ENCODE data around the gene SPATS2.
"Not testable (repeated sequence)": the region's sequence is repeated elsewhere in the genome, so short reads cannot be mapped to it uniquely, and the experiment has no call there.

Gene SPATS2

GRCh38 chr12:49367381-49368239 is at the start of gene SPATS2:
SPATS2 (plus strand) TSS chr12:49367462; CDS start chr12:49461013, 93,551 bp downstream.
- Mint-ChIP-seq H3K9me3 (no peaks in the 10 kb centered on the region), H3K27ac (peak within 1 kb of the TSS; percentile 90), H3K4me1 (peaks cover 36% of the 10 kb centered on the region), H3K4me3 (peak within 1 kb of the TSS; percentile 86), H3K27me3 (no peaks in the 10 kb centered on the region), H3K36me3 (ENCODE audit: low read depth) (peaks cover 2% of the 10 kb centered on the region)
- ATAC-seq (no peak), DNase-seq (no peak)

- H3K27me3 Mint-ChIP-seq, H3K9me3 Mint-ChIP-seq, DNase-seq, ATAC-seq, H3K27ac Mint-ChIP-seq: not testable (repeated sequence)
- H3K36me3 Mint-ChIP-seq (ENCODE audit: low read depth): peaks cover 11% of the 10 kb centered on the region
- peaks cover 17% of the 10 kb centered on the region for H3K4me1 Mint-ChIP-seq
- peak overlapping the region; percentile 21 for H3K4me3 Mint-ChIP-seq
Measured at GRCh38 chr12:49320411-49321103, 46.7 kb upstream of the SPATS2 start.

- Mint-ChIP-seq H3K36me3 (ENCODE audit: low read depth) (peaks cover 15% of the 10 kb centered on the region), H3K4me1 (peaks cover 17% of the 10 kb centered on the region), H3K4me3 (peak overlapping the region; percentile 100), H3K27me3 (no peaks in the 10 kb centered on the region), H3K27ac (peak overlapping the region; percentile 96), H3K9me3 (no peaks in the 10 kb centered on the region)
- ATAC-seq (no peak), DNase-seq (no peak)
Measured at GRCh38 chr12:49322367-49322707, 44.9 kb upstream of the SPATS2 start.

DNA sequence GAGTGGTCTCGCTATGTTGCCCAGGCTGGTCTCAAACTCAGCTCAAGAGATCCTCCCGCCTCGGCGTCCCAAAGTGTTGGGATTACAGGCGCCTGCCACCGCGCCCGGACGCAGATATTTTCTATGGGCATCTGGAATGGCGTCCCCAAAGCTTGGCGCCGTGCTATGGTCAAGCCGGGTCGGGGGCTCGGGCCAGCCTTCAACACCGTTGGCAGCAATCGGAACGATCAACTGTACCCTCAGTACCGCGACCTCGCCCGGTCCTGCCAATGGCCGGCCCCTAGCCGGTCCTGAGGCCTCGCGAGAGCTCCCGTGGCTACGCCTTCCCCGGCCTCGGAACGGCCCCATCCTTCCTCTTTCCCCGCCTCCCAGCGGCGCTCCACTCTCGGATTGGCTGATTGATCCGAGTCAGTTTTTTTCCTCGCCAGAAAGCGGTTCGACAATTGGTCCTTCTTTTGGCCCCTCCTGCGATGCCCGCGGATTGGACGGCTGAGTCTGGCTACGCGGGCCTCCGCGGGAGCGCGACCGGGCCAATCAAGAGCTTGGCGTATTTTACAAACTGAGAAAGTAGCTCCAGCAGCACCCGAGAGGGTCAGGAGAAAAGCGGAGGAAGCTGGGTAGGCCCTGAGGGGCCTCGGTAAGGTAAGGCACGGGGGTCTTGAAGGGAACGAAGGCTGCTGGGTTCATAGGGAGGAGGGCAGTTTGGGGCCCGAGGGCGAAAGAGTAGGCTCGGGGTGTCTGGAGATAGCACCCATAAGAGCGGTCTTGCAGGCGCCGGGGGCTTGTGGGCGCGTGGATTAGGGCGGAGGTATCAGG is 44.3 kb upstream of the SPATS2 start, which contains the start of gene TROAP:
Gene TROAP (plus strand): TSS at position 548 of the 816 bp plus-strand sequence. CDS start 354 bp downstream, outside the sequence.
- peak within 1 kb of the TSS; percentile 96 for H3K27ac Mint-ChIP-seq
- H3K27me3 Mint-ChIP-seq: no peaks in the 10 kb centered on the region
- H3K4me3 Mint-ChIP-seq: peak within 1 kb of the TSS; percentile 100
- peaks cover 20% of the 10 kb centered on the region for H3K36me3 Mint-ChIP-seq (ENCODE audit: low read depth)
- peak; percentile 95 for DNase-seq
- peak; percentile 97 for ATAC-seq
- peaks cover 17% of the 10 kb centered on the region for H3K4me1 Mint-ChIP-seq
- H3K9me3 Mint-ChIP-seq: no peaks in the 10 kb centered on the region

GRCh38 chr12:49323524-49324097 is 43.7 kb upstream of the SPATS2 start:
- peak overlapping the region; percentile 96 for H3K27ac Mint-ChIP-seq
- ATAC-seq (no peak), DNase-seq (no peak)
- no peaks in the 10 kb centered on the region for H3K27me3 Mint-ChIP-seq
- peaks cover 17% of the 10 kb centered on the region for H3K4me1 Mint-ChIP-seq
- peak overlapping the region; percentile 100 for H3K4me3 Mint-ChIP-seq
- no peaks in the 10 kb centered on the region for H3K9me3 Mint-ChIP-seq
- H3K36me3 Mint-ChIP-seq (ENCODE audit: low read depth): peaks cover 21% of the 10 kb centered on the region

GRCh38 chr12:49325606-49326005 is 41.7 kb upstream of the SPATS2 start:
- peaks cover 17% of the 10 kb centered on the region for H3K4me1 Mint-ChIP-seq

DNA sequence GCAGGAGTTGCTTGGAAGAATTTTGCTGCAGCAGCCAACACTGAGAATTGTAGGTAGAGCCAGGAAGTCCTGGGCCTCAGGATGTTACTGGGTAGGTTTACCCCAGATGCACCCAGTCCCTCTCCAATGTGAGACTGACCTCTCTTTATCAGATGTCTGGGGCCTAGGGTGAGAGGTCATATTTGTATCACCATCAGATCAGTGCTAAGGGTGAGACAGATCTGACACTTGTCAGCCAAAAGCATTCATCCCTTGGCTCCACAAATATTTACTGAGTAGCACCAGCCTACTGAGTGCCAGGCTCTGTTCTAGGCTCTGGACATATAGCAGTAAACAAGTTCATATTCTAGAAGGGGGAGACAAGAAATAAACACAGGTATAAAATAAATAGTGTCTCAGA is 39.9 kb upstream of the SPATS2 start:
- no peaks in the 10 kb centered on the region for H3K9me3 Mint-ChIP-seq
- no peak for DNase-seq

More at GRCh38 chr12:49325606-49326005, 41.7 kb upstream of the SPATS2 start:
- Mint-ChIP-seq H3K27ac (no peak overlapping the region), H3K9me3 (no peaks in the 10 kb centered on the region), H3K4me3 (no peak overlapping the region), H3K36me3 (ENCODE audit: low read depth) (peaks cover 29% of the 10 kb centered on the region), H3K27me3 (no peaks in the 10 kb centered on the region)
- DNase-seq: no peak
- no peak for ATAC-seq

DNA sequence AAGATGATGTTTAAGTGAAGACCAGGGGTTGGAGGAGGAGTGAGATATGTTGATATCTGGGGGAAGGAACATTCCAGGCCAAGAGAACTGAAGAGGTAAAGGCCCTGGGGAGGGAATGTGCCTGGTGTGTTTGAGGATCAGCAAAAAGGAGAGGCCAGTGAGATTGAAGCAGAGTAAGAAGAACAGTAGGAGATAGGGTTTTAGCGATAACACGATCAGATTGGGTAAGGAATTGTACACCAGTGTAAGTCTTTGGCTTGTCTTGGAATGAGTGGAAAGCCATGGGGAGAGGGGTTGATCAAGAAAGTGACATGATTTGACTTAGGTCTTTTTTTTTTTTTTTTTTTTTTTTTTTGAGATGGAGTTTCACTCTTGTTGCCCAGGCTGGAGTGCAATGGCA is 39.4 kb upstream of the SPATS2 start:
- DNase-seq (no peak), ATAC-seq (no peak)
- Mint-ChIP-seq H3K36me3 (ENCODE audit: low read depth) (peaks cover 41% of the 10 kb centered on the region), H3K27me3 (peaks cover 14% of the 10 kb centered on the region), H3K27ac (no peak overlapping the region), H3K4me3 (no peak overlapping the region), H3K9me3 (no peaks in the 10 kb centered on the region), H3K4me1 (peaks cover 8% of the 10 kb centered on the region)

More for the DNA sequence above, 39.9 kb upstream of the SPATS2 start:
- peaks cover 41% of the 10 kb centered on the region for H3K36me3 Mint-ChIP-seq (ENCODE audit: low read depth)
- H3K4me3 Mint-ChIP-seq: no peak overlapping the region
- H3K27me3 Mint-ChIP-seq: peaks cover 9% of the 10 kb centered on the region
- no peak for ATAC-seq
- H3K27ac Mint-ChIP-seq: no peak overlapping the region
- H3K4me1 Mint-ChIP-seq: peaks cover 9% of the 10 kb centered on the region

DNA sequence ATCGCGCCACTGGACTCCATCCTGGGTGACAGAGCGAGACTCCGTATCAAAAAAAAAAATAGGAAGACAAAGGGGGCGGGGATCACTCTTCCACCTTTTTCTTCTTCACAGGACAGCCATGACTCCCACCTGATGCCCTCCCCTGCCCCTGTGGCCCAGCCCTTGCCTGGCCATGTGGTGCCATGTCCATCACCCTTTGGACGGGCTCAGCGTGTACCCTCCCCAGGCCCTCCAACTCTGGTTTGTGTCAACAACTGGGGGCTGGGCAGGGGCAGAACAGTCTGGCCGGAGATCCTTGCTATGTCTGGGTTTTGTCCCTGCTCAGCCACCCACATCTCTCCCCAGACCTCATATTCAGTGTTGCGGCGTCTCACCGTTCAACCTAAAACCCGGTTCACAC is 38.4 kb upstream of the SPATS2 start:
- Mint-ChIP-seq H3K27me3 (peaks cover 20% of the 10 kb centered on the region), H3K4me3 (no peak overlapping the region), H3K27ac (no peak overlapping the region), H3K9me3 (no peaks in the 10 kb centered on the region), H3K4me1 (peaks cover 6% of the 10 kb centered on the region), H3K36me3 (ENCODE audit: low read depth) (peaks cover 37% of the 10 kb centered on the region)
- no peak for DNase-seq
- ATAC-seq: no peak

GRCh38 chr12:49330032-49330619 is 37.1 kb upstream of the SPATS2 start:
- H3K4me1 Mint-ChIP-seq: peaks cover 6% of the 10 kb centered on the region
- no peaks in the 10 kb centered on the region for H3K9me3 Mint-ChIP-seq
- peaks cover 31% of the 10 kb centered on the region for H3K27me3 Mint-ChIP-seq
- no peak overlapping the region for H3K4me3 Mint-ChIP-seq
- ATAC-seq (no peak), DNase-seq (no peak)
- H3K36me3 Mint-ChIP-seq (ENCODE audit: low read depth): peaks cover 32% of the 10 kb centered on the region
- no peak overlapping the region for H3K27ac Mint-ChIP-seq

- ATAC-seq (peak; percentile 17), DNase-seq (no peak)
- H3K27me3 Mint-ChIP-seq: peaks cover 37% of the 10 kb centered on the region
- peaks cover 32% of the 10 kb centered on the region for H3K36me3 Mint-ChIP-seq (ENCODE audit: low read depth)
- H3K9me3 Mint-ChIP-seq: no peaks in the 10 kb centered on the region
- H3K27ac Mint-ChIP-seq: no peak overlapping the region
- H3K4me1 Mint-ChIP-seq: peaks cover 6% of the 10 kb centered on the region
- H3K4me3 Mint-ChIP-seq: no peak overlapping the region
Measured at GRCh38 chr12:49330631-49331379, 36.5 kb upstream of the SPATS2 start.

DNA sequence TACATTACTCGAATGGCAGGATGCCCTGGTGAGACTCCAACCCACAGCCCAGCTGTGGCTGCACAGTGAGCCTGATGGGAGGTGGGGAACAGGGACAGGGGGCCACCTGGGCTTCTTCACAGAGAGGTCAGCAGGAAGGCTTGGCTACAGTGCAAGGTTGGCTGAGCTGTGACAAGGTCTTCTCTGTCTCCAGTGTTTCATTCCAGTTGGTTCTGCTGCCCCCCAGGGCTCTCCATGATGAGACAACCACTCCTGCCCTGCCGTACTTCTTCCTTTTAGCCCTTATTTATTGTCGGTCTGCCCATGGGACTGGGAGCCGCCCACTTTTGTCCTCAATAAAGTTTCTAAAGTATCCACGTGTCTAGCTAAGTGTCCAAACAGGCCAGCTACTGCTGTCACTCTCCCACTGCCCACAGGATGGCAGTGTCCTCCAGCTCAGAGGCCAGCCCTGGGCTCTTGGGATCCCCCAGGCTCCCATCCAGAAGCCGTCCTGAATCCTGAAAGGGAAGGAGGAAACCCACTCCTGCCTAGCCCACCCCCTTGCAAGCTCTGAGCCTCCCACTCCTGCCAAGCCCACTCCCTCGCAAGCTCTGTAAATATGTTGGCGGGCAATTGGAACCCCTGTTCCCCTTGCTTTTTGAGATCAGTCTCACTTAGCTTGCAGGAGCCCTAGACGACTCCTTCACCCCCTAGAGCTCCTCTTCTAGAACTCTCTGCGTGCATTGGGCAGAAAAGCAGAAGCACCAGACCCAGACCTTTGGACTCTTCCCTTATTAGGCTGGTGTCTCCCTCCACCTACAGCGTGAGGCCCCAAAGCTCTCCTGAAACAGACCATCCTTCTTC is 35.7 kb upstream of the SPATS2 start:
- H3K27me3 Mint-ChIP-seq: peaks cover 39% of the 10 kb centered on the region
- no peaks in the 10 kb centered on the region for H3K9me3 Mint-ChIP-seq
- peaks cover 6% of the 10 kb centered on the region for H3K4me1 Mint-ChIP-seq
- no peak overlapping the region for H3K4me3 Mint-ChIP-seq
- ATAC-seq: no peak
- no peak for DNase-seq
- H3K36me3 Mint-ChIP-seq (ENCODE audit: low read depth): peaks cover 28% of the 10 kb centered on the region
- no peak overlapping the region for H3K27ac Mint-ChIP-seq

Data from activated naive CD8-positive, alpha-beta T cell treated with anti-CD3 and anti-CD28 coated beads, Interleukin-2, amount 50 U/mL, for 24 hours (primary cell).